SH-SY5Y (cell line): Measurements from ENCODE around the gene PAF1.

ENCODE experiments used
- GATA2 ChIP-seq: IDR thresholded peaks from 2 replicates; pipeline ENCODE4 v1.6.1; 2011; ENCODE audit warnings: mild to moderate bottlenecking, low read depth, low read length
- GATA3 ChIP-seq: IDR thresholded peaks from 2 replicates; pipeline ENCODE4 v1.6.1; 2011; ENCODE audit warnings: low read depth, mild to moderate bottlenecking, low read length, moderate library complexity

DNA sequence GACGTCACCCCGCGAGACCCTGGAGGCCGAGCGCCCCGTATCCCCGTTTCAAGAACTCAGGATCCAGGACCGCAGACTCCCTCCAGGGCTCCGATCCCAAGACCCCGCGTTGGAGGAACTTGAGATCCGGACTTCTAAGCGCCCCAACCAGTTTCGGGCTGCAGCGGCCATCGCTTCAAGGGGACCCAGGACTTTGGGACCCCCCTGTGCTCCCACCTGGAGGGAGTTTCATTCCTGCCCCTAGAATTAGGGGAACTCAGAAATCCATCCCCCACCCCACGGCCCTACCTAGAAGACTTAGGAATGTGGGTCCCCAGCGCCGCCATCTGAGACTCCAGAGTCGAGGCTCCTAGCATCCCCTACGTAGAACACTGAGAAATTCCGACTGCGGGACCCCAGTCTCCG, 22.0 kb upstream of the PAF1 start:
- TF ChIP-seq GATA2, result no peak
- TF ChIP-seq GATA3, result no peak
